H1 (cell line): ENCODE results near the gene DCHS1. TPM values are rescaled to one million over a fixed set of nuclear protein-coding genes. Genes with fewer than 3 reads are reported as not detected.

Experiments used
- BACH1 ChIP-seq: IDR thresholded peaks from 2 replicates; pipeline ENCODE4 v1.6.1; 2012; ENCODE audit warnings: low read length, improper control_type of control experiment
- CBX5 ChIP-seq: fragments of 300-800, 300-1000 bp; sonication (generic); IDR thresholded peaks from 2 replicates; pipeline ENCODE4 v1.7.1; 2016; ENCODE audit warnings: antibody characterized with exemption, low read length, low read depth
- CEBPB ChIP-seq: IDR thresholded peaks from 2 replicates; pipeline ENCODE4 v1.6.1; 2012; ENCODE audit warnings: low read depth, low read length
- CHD2 ChIP-seq: IDR thresholded peaks from 2 replicates; pipeline ENCODE4 v1.6.1; 2012; ENCODE audit warnings: low read length, improper control_type of control experiment
- CHD7 ChIP-seq: fragments of 300-600 bp; sonication (generic); IDR thresholded peaks from 2 replicates; pipeline ENCODE4 v1.7.1; 2012; ENCODE audit warnings: low read length, moderate library complexity, mild to moderate bottlenecking, inconsistent platforms; ENCODE audit not compliant: insufficient replicate concordance
- FOSL1 ChIP-seq: IDR thresholded peaks from 2 replicates; pipeline ENCODE4 v1.6.1; 2011; ENCODE audit warnings: mild to moderate bottlenecking, low read depth, low read length, moderate library complexity; ENCODE audit not compliant: insufficient read depth
- KDM4A ChIP-seq: IDR thresholded peaks from one replicate; pipeline ENCODE4 v1.7.1; 2012; ENCODE audit warnings: low read depth, mild to moderate bottlenecking, moderate library complexity, low read length, inconsistent platforms; ENCODE audit not compliant: severe bottlenecking
- SIRT6 ChIP-seq: IDR thresholded peaks from one replicate; pipeline ENCODE4 v1.7.1; 2012; ENCODE audit warnings: low read length, inconsistent platforms
- TCF12 ChIP-seq: IDR thresholded peaks from 2 replicates; pipeline ENCODE4 v1.6.1; 2011; ENCODE audit warnings: low read depth, mild to moderate bottlenecking, low read length
- polyA plus RNA-seq, 7 experiments: library from polyadenylated mRNA; depleted of rRNA in 3 of 7; stranded (reverse) in 5 of 7; unstranded in 2 of 7; fragments of >200 nt in 5 of 7; fragments of 200-250 nt in 2 of 7; gene quantifications; 1 replicate in 5 of 7; 2 replicates in 1 of 7; 4 replicates in 1 of 7; pipeline versions ENCODE4 v1.2.1 to v1.2.3, GENCODE V29; 2011 to 2013; ENCODE audit warnings: missing spikeins in 2 of 7, mixed read lengths in 2 of 7
- total RNA-seq: library from RNA; stranded (reverse); fragmentation: NEBNext Ultra II Directional; extraction: Animal tissue kit (Norgen Biotek cat#: 25700); gene quantifications from 2 replicates; pipeline ENCODE4 v1.2.1, GENCODE V29; 2021
- TF ChIP-seq, protein P1 (sequence below): IDR thresholded peaks from 2 replicates; pipeline ENCODE4 v1.6.1; 2012; ENCODE audit warnings: inconsistent platforms

Gene DCHS1
- total and polyA plus RNA-seq, 2 of the 8 experiments (the other 6 are each of a cell fraction or from before 2014, with no cell fraction given) = 8.2 to 10.5 TPM

GRCh38 chr11:6635082-6635932 is 20.3 kb downstream of the DCHS1 start (continued):
- TF ChIP-seq CHD7 = no peak
- TF ChIP-seq CHD2 = no peak
- TF ChIP-seq, protein P1, sequence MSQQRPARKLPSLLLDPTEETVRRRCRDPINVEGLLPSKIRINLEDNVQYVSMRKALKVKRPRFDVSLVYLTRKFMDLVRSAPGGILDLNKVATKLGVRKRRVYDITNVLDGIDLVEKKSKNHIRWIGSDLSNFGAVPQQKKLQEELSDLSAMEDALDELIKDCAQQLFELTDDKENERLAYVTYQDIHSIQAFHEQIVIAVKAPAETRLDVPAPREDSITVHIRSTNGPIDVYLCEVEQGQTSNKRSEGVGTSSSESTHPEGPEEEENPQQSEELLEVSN = no peak
- no peak for TF ChIP-seq KDM4A
- TF ChIP-seq CBX5 = no peak
- TF ChIP-seq TCF12 = no peak
- no peak for TF ChIP-seq SIRT6
- no peak for TF ChIP-seq FOSL1
- no peak for TF ChIP-seq CEBPB
- TF ChIP-seq BACH1 = no peak
